Body of pancreas (tissue), 4 donors: ENCODE data around the gene CRYGC. TPM values are rescaled to one million over a fixed set of nuclear protein-coding genes. Genes with fewer than 3 reads are reported as not detected.
"Not testable (repeated sequence)": the region's sequence is repeated elsewhere in the genome, so short reads cannot be mapped to it uniquely, and the experiment has no call there.

Experiments
- ATAC-seq: fragments of 150-250 bp; one replicate; pipeline ENCODE4 v1.9.1; 2016
- DNase-seq, 4 donors: peaks; one replicate each; pipeline ENCODE4 v3.0.0-alpha.2; 2019
- H3K27ac ChIP-seq, 4 donors: fragments of 200-600 bp; sonication (generic); 1 replicate in 3 of 4; 2 replicates in 1 of 4; pipeline versions ENCODE4 v1.5.1 to v1.6.1; 2016 to 2019; ENCODE audit warnings: mild to moderate bottlenecking in 1 of 4, mixed read lengths in 1 of 4, moderate library complexity in 1 of 4
- H3K27me3 ChIP-seq, 2 donors: fragments of 200-600 bp; sonication (generic); one replicate each; pipeline ENCODE4 v1.6.0; 2016; ENCODE audit warnings: mild to moderate bottlenecking in 1 of 2
- H3K36me3 ChIP-seq, 2 donors: fragments of 200-600 bp; sonication (generic); replicated peaks in 1 of 2; 2 replicates each; pipeline ENCODE4 v1.5.1; 2016; ENCODE audit warnings: low read depth in 2 of 2; ENCODE audit not compliant: insufficient read depth in 1 of 2
- H3K4me1 ChIP-seq: fragments of 200-600 bp; sonication (generic); one replicate; pipeline ENCODE4 v1.6.0; 2016
- H3K4me3 ChIP-seq, 2 donors: fragments of 200-600 bp; sonication (generic); 1 replicate in 1 of 2; 2 replicates in 1 of 2; pipeline ENCODE4 v1.5.1; 2016 to 2019
- H3K9me3 ChIP-seq, 3 donors: fragments of 200-600 bp; sonication (generic); 1 replicate in 2 of 3; 2 replicates in 1 of 3; pipeline ENCODE4 v1.5.1; 2016
- POLR2A ChIP-seq, 3 donors: fragments of 450-650 bp; IDR thresholded peaks; one replicate each; pipeline ENCODE4 v1.6.1; 2016; ENCODE audit warnings: antibody characterized with exemption in 3 of 3, mild to moderate bottlenecking in 2 of 3
- WGBS, 2 donors: methylation state at CpG; one replicate each; pipeline ENCODE4 v1.1.5; 2017; 5-methylcytosine and 5-hydroxymethylcytosine counted together
- intact Hi-C: fragments of 100-400 bp; cut with DNase I; formaldehyde crosslinking; loops from one replicate; pipeline ENCODE4 v1.15.1; 2023
- total RNA-seq, 2 donors: library from RNA; depleted of rRNA; stranded (reverse); fragments of >200 nt; gene quantifications; one replicate each; pipeline ENCODE4 v1.1.0, GENCODE V29; 2016
- TF ChIP-seq, protein P1 (sequence below), 7 experiments: fragments of 450-650 bp in 4 of 7; fragments of 200-600 bp in 3 of 7; sonication (generic) in 3 of 7; IDR thresholded peaks; one replicate each; pipeline ENCODE4 v1.5.1; 2016 to 2019; ENCODE audit warnings: antibody characterized with exemption in 7 of 7

The CRYGC gene
- total RNA-seq, 2 donors from 2014 or later: not detected

DNA sequence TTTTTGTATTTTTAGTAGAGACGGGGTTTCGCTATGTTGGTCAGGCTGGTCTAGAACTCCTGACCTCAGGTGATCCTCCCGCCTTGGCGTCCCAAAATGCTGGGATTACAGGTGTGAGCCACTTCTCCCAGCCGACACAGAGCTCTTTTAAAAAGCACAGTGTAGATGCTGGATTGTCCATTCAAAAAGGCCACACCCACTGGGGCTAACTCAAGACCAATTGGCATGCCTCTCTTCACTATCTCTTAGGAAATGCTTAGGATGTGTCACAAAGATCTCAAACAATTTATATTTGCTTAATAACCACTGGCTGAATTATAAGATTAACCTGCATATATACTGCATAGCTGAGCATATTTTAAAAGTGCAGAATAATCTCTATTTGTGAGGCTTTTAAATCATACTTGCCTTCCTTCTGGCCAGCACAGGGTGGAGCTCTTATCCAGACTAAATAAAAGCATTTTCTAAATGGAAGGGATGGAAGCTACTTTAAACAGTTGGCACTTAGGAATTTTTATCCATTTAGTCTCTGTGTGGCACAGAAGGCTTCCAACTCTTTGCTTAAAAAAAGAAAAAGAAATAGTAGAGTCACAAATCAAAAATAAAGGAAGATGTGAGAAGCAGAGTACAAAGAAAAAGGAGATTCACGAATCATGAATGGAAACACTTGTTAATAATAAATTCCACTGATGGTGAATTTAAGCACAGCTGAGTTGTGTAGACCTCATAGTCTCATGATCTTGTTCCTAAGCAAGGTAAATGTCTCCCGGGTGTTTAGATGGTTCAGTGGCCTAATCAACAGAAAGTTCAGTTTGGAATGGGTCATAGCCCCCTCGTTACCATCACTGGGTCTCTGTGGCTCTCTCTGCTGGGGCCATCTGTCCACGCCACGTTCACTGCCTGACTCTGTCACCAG is 27.7 kb downstream of the CRYGC start:
- Histone ChIP-seq H3K4me1 (no peaks in the 10 kb centered on the region), H3K36me3 (no peaks in the 10 kb centered on the region), H3K27ac (no peak overlapping the region), H3K9me3 (no peaks in the 10 kb centered on the region), H3K27me3 (no peaks in the 10 kb centered on the region), H3K4me3 (no peak overlapping the region)
- intact Hi-C loops: no loop called here
- TF ChIP-seq, protein P1, sequence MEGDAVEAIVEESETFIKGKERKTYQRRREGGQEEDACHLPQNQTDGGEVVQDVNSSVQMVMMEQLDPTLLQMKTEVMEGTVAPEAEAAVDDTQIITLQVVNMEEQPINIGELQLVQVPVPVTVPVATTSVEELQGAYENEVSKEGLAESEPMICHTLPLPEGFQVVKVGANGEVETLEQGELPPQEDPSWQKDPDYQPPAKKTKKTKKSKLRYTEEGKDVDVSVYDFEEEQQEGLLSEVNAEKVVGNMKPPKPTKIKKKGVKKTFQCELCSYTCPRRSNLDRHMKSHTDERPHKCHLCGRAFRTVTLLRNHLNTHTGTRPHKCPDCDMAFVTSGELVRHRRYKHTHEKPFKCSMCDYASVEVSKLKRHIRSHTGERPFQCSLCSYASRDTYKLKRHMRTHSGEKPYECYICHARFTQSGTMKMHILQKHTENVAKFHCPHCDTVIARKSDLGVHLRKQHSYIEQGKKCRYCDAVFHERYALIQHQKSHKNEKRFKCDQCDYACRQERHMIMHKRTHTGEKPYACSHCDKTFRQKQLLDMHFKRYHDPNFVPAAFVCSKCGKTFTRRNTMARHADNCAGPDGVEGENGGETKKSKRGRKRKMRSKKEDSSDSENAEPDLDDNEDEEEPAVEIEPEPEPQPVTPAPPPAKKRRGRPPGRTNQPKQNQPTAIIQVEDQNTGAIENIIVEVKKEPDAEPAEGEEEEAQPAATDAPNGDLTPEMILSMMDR (IDR thresholded peaks at IDR 0.05): peak in 4 of 7 experiments; percentile 11 to 20 (median 16)
- TF ChIP-seq POLR2A (IDR thresholded peaks at IDR 0.05): no peak
- DNase-seq: no peak
- ATAC-seq: no peak
- WGBS, 2 donors: 42 to 45% methylated on average over 10 of the region's 10 CpGs

DNA sequence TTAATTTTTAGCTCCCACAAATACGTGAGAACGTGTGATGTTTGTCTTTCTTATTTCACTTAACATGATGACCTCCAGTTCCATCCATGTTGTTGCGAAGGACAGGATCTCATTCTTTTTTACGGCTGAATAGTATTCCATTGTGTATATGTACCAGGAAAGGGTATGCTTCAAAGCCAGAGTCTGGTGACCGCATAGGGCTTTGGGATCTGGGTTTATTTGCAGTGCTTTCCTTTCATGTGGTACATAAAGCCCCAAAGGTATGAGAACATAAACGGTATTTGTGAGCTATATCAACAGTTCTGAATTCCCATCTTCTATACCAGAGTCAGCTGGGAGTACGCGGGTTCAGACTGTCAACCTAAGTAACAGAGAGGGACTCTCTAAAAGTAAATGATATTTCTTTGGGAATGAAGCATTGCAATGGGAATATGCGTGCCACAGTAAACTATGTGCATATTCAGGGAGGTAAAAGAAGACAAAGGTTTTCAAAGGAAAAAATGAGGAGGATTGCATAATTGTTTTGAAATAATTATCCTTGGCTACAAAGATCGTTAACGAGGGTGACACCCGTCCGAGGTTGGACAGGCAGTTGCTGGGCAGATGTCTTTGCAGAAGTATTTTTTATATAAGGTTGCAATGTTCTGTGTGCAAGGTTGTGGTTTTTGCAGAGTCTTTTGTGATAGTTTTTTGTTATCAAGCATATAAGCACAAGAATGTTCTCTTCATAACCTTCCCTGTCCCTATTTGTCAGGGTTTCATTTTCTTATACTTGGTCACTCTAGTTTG is 29.8 kb downstream of the CRYGC start:
- no peaks in the 10 kb centered on the region for H3K4me1 ChIP-seq
- intact Hi-C loops: no loop called here
- H3K4me3 ChIP-seq: no peak overlapping the region
- DNase-seq (no peak), ATAC-seq (no peak)
- H3K27me3 ChIP-seq: no peaks in the 10 kb centered on the region
- 59 to 61% methylated on average over 13 of the region's 13 CpGs for WGBS, 2 donors
- no peaks in the 10 kb centered on the region for H3K9me3 ChIP-seq
- H3K36me3 ChIP-seq: no peaks in the 10 kb centered on the region
- no peak for TF ChIP-seq POLR2A (IDR thresholded peaks at IDR 0.05)
- TF ChIP-seq, protein P1 (IDR thresholded peaks at IDR 0.05): no peak
- no peak overlapping the region for H3K27ac ChIP-seq

DNA sequence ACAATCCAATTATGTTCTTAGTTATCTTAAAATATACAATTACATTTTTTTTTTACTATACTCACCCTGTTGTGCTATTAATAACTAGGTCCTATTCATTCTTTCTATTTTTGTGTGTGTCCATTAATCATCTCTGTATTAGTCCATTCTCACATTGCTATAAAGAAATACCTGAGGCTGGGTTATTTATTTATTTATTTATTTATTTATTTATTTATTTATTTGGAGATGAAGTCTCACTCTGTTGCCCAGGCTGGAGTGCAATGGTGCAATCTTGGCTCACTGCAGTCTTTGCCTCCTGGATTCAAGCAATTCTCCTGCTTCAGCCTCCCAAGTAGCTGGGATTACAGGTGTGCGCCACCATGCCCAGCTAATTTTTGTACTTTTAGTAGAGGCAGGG is 30.9 kb downstream of the CRYGC start:
- 100% methylated on average over 1 of the region's 1 CpG for WGBS, 2 donors
- H3K9me3 ChIP-seq, H3K27ac ChIP-seq, DNase-seq, H3K4me1 ChIP-seq, H3K4me3 ChIP-seq, intact Hi-C loops, ATAC-seq, H3K27me3 ChIP-seq, H3K36me3 ChIP-seq: not testable (repeated sequence)

DNA sequence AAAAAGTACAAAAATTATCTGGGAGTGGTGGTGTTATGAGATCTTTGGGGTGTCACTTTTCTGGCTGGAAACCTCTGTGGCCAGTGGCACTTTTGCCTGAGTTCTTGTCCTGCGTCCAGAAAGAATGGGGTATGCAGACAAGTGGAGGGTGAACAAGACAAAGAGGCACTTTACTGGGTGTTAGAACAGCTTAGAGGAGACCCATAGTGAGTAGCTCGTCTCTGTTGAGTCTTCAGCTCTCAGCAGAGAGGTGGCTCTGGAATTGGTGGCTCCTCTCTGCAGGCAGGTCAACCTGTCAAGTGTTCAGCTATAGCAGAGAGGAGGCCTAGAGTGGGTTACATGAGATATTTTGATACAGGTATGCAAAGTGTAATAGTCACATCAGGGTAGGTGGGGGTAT is 31.4 kb downstream of the CRYGC start:
- TF ChIP-seq POLR2A (IDR thresholded peaks at IDR 0.05): no peak
- TF ChIP-seq, protein P1 (IDR thresholded peaks at IDR 0.05): no peak
- intact Hi-C loops: no loop called here
- WGBS, 2 donors: 48 to 90% methylated on average over 1 to 2 of the region's 2 CpGs

DNA sequence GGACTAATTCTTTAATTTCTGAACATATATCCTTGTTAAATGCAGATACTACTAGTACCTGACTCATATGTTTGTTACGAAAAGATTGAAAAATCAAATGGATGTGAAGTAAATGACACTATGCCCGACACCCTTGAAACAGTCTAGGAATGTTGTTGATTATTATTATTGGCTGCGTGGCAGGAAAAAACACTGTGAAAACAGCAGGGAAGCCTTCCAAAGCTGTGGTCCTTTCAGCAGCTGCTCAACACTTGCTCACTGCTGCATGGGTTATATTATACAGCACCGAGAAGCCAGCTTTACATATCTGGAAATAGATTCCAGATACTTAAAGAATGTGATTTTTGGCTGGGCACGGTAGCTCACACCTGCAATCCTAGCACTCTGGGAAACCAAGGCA is 31.8 kb downstream of the CRYGC start:
- H3K4me3 ChIP-seq: no peak overlapping the region
- TF ChIP-seq POLR2A (IDR thresholded peaks at IDR 0.05): no peak
- TF ChIP-seq, protein P1 (IDR thresholded peaks at IDR 0.05): no peak
- H3K9me3 ChIP-seq: no peaks in the 10 kb centered on the region
- H3K36me3 ChIP-seq: no peaks in the 10 kb centered on the region
- no peaks in the 10 kb centered on the region for H3K27me3 ChIP-seq
- DNase-seq (no peak), ATAC-seq (no peak)
- H3K27ac ChIP-seq: no peak overlapping the region
- intact Hi-C loops: no loop called here
- 63 to 68% methylated on average over 5 of the region's 5 CpGs for WGBS, 2 donors
- H3K4me1 ChIP-seq: no peaks in the 10 kb centered on the region

More for the DNA sequence above, 31.4 kb downstream of the CRYGC start:
- Histone ChIP-seq H3K9me3 (no peaks in the 10 kb centered on the region), H3K27ac (no peak overlapping the region), H3K36me3 (no peaks in the 10 kb centered on the region), H3K27me3 (no peaks in the 10 kb centered on the region), H3K4me3 (no peak overlapping the region), H3K4me1 (no peaks in the 10 kb centered on the region)
- no peak for DNase-seq
- no peak for ATAC-seq
